Stimulated activated memory B cell treated with anti-CD40 and anti-IgM and Interleukin-4, amounts not matched to agents 10 μg/mL and 1 μg/mL and 100 μg/mL, for 72 hours (primary cell): Measurements from ENCODE around the gene AKT3.
"Not testable (repeated sequence)": the region's sequence is repeated elsewhere in the genome, so short reads cannot be mapped to it uniquely, and the experiment has no call there.

ENCODE experiments used
- ATAC-seq: fragments of 150-1000 bp; cut with Tn5 transposase; 2 replicates; pipeline ENCODE4 v1.10.0; 2021
- H3K27ac Mint-ChIP-seq: one replicate; pipeline ENCODE4 v1.8.0; 2022; ENCODE audit warnings: mild to moderate bottlenecking, mixed read lengths
- H3K27me3 Mint-ChIP-seq: one replicate; pipeline ENCODE4 v1.8.0; 2022; ENCODE audit warnings: mixed read lengths
- H3K36me3 Mint-ChIP-seq: one replicate; pipeline ENCODE4 v1.8.0; 2022; ENCODE audit warnings: mixed read lengths
- H3K4me1 Mint-ChIP-seq: one replicate; pipeline ENCODE4 v1.8.0; 2022; ENCODE audit warnings: mixed read lengths
- H3K4me3 Mint-ChIP-seq: one replicate; pipeline ENCODE4 v1.8.0; 2022; ENCODE audit warnings: mild to moderate bottlenecking, moderate library complexity, mixed read lengths
- H3K9me3 Mint-ChIP-seq: one replicate; pipeline ENCODE4 v1.8.0; 2022; ENCODE audit warnings: mixed read lengths

AKT3 gene

GRCh38 chr1:243818978-243819377, 31.1 kb downstream of the AKT3 start:
- peaks cover 26% of the 10 kb centered on the region for H3K4me1 Mint-ChIP-seq
- H3K9me3 Mint-ChIP-seq: peaks cover 28% of the 10 kb centered on the region
- no peak overlapping the region for H3K27ac Mint-ChIP-seq
- H3K27me3 Mint-ChIP-seq: no peaks in the 10 kb centered on the region
- no peak for ATAC-seq
- peaks cover 74% of the 10 kb centered on the region for H3K36me3 Mint-ChIP-seq
- H3K4me3 Mint-ChIP-seq: no peak overlapping the region

- ATAC-seq: no peak
- Mint-ChIP-seq H3K27ac (no peak overlapping the region), H3K27me3 (no peaks in the 10 kb centered on the region), H3K4me3 (no peak overlapping the region), H3K9me3 (peaks cover 15% of the 10 kb centered on the region), H3K36me3 (peaks cover 58% of the 10 kb centered on the region), H3K4me1 (peaks cover 23% of the 10 kb centered on the region)
These were observed 35.3 kb downstream of the AKT3 start for GRCh38 chr1:243814718-243815117.

- not testable (repeated sequence) for H3K4me3 Mint-ChIP-seq, H3K27ac Mint-ChIP-seq, H3K27me3 Mint-ChIP-seq, ATAC-seq, H3K9me3 Mint-ChIP-seq
- Mint-ChIP-seq H3K4me1 (peaks cover 62% of the 10 kb centered on the region), H3K36me3 (peaks cover 70% of the 10 kb centered on the region)
These were observed 42.7 kb downstream of the AKT3 start for GRCh38 chr1:243807346-243807745.

DNA sequence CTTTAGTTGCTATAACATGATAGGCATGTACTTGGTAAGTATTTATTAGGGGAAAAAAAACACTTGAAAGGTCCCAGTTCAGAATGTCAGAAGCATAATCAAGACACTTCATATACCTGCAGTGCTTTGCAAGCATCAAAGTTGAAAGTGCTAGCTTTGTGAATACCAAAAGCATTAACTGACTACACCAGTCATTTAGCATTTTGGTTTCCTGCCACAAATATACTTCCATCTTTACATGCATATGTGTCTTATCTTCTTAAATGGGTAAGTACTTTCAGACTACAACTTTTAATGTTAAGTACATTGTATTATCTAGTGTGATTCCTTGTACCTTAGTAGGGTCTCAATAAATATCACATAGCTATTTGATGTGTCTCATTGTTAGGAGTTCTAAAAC, 43.7 kb downstream of the AKT3 start:
- Mint-ChIP-seq H3K27ac (no peak overlapping the region), H3K27me3 (no peaks in the 10 kb centered on the region), H3K4me3 (no peak overlapping the region), H3K9me3 (peaks cover 5% of the 10 kb centered on the region), H3K4me1 (peaks cover 68% of the 10 kb centered on the region), H3K36me3 (peaks cover 64% of the 10 kb centered on the region)
- ATAC-seq: no peak

GRCh38 chr1:243802736-243803135, 47.3 kb downstream of the AKT3 start:
- no peak overlapping the region for H3K4me3 Mint-ChIP-seq
- H3K4me1 Mint-ChIP-seq: peaks cover 54% of the 10 kb centered on the region
- no peak for ATAC-seq

DNA sequence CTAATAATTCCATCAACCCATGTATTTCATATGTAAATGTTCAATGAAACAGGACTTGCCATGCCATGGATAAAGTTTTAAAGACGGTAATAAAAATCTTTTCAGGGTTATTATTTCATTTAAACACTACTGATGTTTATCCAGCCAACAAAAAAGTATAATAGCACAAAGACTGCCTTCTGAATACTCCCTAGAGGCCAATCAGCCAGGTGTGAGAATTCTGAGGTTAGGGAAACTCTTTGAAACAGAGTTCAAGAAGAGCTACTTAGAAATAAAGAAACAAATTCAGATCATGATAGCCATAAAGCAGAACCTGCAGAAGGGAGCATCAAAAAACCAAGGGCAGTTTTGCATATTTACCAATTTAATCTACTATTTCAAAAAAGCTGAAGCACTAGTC, 48.7 kb downstream of the AKT3 start:
- no peak overlapping the region for H3K4me3 Mint-ChIP-seq
- no peaks in the 10 kb centered on the region for H3K27me3 Mint-ChIP-seq
- H3K36me3 Mint-ChIP-seq: peaks cover 35% of the 10 kb centered on the region
- no peak overlapping the region for H3K27ac Mint-ChIP-seq
- H3K9me3 Mint-ChIP-seq: peaks cover 3% of the 10 kb centered on the region
- H3K4me1 Mint-ChIP-seq: peaks cover 57% of the 10 kb centered on the region
- ATAC-seq: no peak

More at GRCh38 chr1:243802736-243803135, 47.3 kb downstream of the AKT3 start:
- Mint-ChIP-seq H3K9me3 (peaks cover 3% of the 10 kb centered on the region), H3K27ac (no peak overlapping the region), H3K36me3 (peaks cover 40% of the 10 kb centered on the region), H3K27me3 (no peaks in the 10 kb centered on the region)

DNA sequence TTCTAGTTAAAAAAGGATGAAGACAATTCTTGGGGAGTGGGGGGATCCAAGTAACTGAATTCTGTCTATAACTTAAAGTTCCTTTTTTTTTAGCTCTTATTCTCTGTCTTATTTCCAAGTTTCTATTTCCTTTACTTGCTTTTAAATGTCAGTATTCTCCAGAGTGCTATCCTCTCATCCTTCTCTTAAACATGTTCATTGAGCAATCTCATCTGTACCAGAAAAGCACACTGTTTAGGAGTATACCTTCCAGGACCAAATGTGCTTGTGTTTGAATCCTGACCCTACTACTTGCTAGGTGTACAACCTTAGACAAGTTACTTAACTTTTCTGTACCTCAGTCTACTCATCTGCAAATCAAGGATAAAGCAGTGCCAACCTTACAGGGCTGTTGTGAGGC, 50.1 kb downstream of the AKT3 start:
- H3K27ac Mint-ChIP-seq: no peak overlapping the region
- H3K36me3 Mint-ChIP-seq: peaks cover 33% of the 10 kb centered on the region
- no peak for ATAC-seq
- H3K4me3 Mint-ChIP-seq: no peak overlapping the region
- H3K9me3 Mint-ChIP-seq: peaks cover 3% of the 10 kb centered on the region
- peaks cover 47% of the 10 kb centered on the region for H3K4me1 Mint-ChIP-seq
- no peaks in the 10 kb centered on the region for H3K27me3 Mint-ChIP-seq

DNA sequence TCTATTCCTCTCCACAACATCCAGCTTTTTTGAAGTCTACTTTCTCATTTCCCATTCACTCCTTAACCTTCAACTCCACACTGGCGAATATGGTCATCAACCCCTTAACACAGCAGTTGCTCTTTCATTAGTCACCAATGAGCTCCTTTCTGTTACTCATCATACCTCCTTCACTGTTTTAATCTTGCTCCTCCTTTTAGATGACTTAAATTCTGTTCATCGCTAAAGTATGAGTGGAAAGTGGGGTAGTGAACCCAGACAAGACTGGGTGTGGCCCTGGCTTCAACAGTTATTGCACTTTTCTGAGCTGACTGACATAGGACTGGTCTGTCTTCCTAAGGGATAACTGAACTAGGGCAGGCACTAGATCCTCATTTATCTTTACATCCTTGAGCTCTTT, 51.3 kb downstream of the AKT3 start:
- no peak for ATAC-seq

GRCh38 chr1:243796016-243796415, 54.0 kb downstream of the AKT3 start:
- peaks cover 26% of the 10 kb centered on the region for H3K36me3 Mint-ChIP-seq
- H3K4me3 Mint-ChIP-seq: no peak overlapping the region
- ATAC-seq: no peak
- H3K9me3 Mint-ChIP-seq: peaks cover 3% of the 10 kb centered on the region
- peaks cover 37% of the 10 kb centered on the region for H3K4me1 Mint-ChIP-seq
- H3K27me3 Mint-ChIP-seq: no peaks in the 10 kb centered on the region
- H3K27ac Mint-ChIP-seq: no peak overlapping the region

More for the DNA sequence above, 51.3 kb downstream of the AKT3 start:
- H3K27ac Mint-ChIP-seq: no peak overlapping the region
- no peak overlapping the region for H3K4me3 Mint-ChIP-seq
- H3K4me1 Mint-ChIP-seq: peaks cover 47% of the 10 kb centered on the region
- H3K27me3 Mint-ChIP-seq: no peaks in the 10 kb centered on the region
- peaks cover 32% of the 10 kb centered on the region for H3K36me3 Mint-ChIP-seq
- H3K9me3 Mint-ChIP-seq: peaks cover 3% of the 10 kb centered on the region

DNA sequence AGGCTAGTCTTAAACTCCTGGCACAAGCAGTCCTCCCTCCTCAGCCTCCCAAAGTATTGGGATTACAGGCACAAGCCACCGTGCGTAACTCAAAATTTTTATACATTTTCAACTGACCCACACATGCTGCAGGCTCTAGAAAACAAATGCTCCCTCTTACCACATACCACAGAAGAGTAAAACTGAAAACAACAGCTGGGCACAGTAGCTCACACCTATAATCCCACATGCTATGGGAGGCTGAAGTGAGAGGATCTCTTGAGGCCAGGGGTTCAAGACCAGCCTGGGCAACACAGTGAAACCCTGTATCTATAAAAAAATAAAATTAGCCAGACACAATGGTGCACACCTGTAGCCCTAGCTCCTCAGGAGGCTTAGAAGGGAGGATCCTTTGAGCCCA, 56.7 kb downstream of the AKT3 start:
- no peak for ATAC-seq
- Mint-ChIP-seq H3K4me1 (peaks cover 26% of the 10 kb centered on the region), H3K9me3 (no peaks in the 10 kb centered on the region), H3K27ac (no peak overlapping the region), H3K36me3 (peaks cover 36% of the 10 kb centered on the region), H3K4me3 (no peak overlapping the region), H3K27me3 (no peaks in the 10 kb centered on the region)

DNA sequence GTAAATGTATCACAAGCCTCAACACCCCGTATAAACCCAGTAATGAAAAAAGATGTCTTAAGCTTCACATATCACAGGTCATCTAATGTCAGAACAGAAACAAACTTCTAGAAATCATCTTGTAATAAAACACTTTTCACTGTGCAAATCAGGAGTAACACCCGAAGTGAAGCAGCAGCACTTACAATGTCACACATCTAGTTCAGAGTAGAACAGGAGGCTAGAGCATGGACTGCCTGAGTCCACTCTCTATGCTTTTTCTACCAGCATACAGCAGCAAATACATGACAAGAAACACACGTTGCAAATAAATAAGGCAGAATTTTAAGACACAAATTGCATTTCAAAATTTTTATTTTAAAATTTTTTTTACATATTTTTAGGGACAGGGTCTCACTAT, 57.2 kb downstream of the AKT3 start:
- Mint-ChIP-seq H3K4me3 (no peak overlapping the region), H3K27ac (no peak overlapping the region), H3K9me3 (no peaks in the 10 kb centered on the region), H3K27me3 (no peaks in the 10 kb centered on the region), H3K36me3 (peaks cover 35% of the 10 kb centered on the region), H3K4me1 (peaks cover 25% of the 10 kb centered on the region)
- ATAC-seq: no peak

DNA sequence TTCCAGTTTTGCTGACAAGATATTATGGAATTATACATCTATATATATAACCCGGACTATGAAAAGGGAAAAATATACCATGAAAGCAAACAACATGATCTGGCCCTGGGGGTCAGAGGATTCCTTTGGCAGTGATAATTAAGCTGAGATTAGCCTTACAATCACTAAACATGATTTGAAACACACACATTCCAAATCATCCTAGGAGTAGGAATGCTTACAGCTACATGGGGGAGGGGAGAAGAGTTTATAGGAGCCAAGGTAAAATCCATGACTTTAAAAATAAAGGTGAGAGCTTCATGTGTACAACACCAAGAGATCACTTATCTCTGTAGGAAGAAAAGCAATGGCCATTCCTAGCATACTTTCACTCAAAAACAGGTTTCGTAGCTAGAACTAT, 57.6 kb downstream of the AKT3 start:
- Mint-ChIP-seq H3K4me1 (peaks cover 25% of the 10 kb centered on the region), H3K4me3 (no peak overlapping the region), H3K9me3 (no peaks in the 10 kb centered on the region), H3K27ac (no peak overlapping the region), H3K27me3 (no peaks in the 10 kb centered on the region), H3K36me3 (peaks cover 35% of the 10 kb centered on the region)
- no peak for ATAC-seq

DNA sequence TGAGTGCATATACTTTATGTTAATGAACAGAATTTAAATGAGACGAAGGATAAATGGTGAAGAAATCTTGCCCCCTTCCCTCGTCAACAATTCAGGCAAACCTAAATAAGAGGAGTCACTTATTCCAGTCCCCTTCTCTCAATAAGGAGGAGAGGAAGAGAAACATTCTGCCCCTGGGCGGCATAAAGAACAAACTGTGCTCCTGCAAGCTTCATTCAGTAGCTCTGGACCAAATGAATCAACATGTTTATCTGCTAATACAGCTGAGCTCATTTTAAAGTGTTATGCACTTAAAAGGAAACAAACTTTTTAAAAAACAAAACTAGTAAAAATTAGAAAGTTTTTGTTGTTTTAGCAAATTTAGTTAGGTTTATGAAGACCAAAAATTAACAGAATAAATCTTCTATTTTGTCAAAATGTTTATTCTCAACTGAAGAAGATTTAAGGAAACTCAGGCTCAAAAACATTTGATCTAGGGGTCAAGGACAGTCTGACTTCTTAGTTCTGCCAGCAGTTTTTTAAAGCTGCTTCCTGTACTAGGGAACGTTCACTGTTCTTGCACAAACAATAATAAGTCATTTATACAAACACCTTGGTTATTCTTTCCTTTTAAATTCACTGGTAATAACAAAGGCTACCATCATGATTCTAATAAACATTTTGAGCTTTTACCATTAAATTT, 58.3 kb downstream of the AKT3 start:
- no peaks in the 10 kb centered on the region for H3K27me3 Mint-ChIP-seq
- no peak overlapping the region for H3K27ac Mint-ChIP-seq
- H3K9me3 Mint-ChIP-seq: no peaks in the 10 kb centered on the region
- H3K4me1 Mint-ChIP-seq: peaks cover 24% of the 10 kb centered on the region
- peaks cover 33% of the 10 kb centered on the region for H3K36me3 Mint-ChIP-seq
- ATAC-seq: no peak
- H3K4me3 Mint-ChIP-seq: no peak overlapping the region

- Mint-ChIP-seq H3K36me3 (peaks cover 22% of the 10 kb centered on the region), H3K4me1 (peaks cover 19% of the 10 kb centered on the region), H3K4me3 (no peak overlapping the region), H3K9me3 (no peaks in the 10 kb centered on the region), H3K27me3 (no peaks in the 10 kb centered on the region), H3K27ac (no peak overlapping the region)
- no peak for ATAC-seq
These were observed 59.6 kb downstream of the AKT3 start for GRCh38 chr1:243790404-243790803.

DNA sequence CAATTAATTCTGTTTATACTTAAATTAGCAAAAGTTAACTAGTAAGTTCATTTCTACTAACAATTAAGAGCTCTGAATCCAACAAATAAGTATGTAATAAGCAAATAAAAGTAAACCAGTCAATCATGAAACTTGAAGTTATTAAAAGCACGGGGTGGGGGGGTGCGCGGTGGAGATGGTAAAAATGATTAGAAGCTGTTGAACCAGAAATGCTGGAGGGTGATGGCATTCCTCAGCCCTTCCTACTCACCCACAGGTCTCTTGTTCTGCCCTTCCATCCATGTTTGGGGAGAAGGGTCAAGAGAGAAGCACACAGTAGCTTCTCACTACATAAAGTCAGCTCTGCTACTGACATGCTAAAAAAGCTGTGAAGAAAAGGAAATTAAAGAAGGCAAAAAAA, 63.5 kb downstream of the AKT3 start:
- H3K4me3 Mint-ChIP-seq: no peak overlapping the region
- H3K36me3 Mint-ChIP-seq: peaks cover 21% of the 10 kb centered on the region
- peaks cover 25% of the 10 kb centered on the region for H3K4me1 Mint-ChIP-seq
- ATAC-seq: no peak
- no peaks in the 10 kb centered on the region for H3K9me3 Mint-ChIP-seq
- H3K27ac Mint-ChIP-seq: no peak overlapping the region
- H3K27me3 Mint-ChIP-seq: no peaks in the 10 kb centered on the region

GRCh38 chr1:243784506-243784905, 65.5 kb downstream of the AKT3 start:
- Mint-ChIP-seq H3K4me1 (peaks cover 24% of the 10 kb centered on the region), H3K36me3 (peaks cover 14% of the 10 kb centered on the region), H3K27ac (no peak overlapping the region), H3K27me3 (no peaks in the 10 kb centered on the region), H3K9me3 (no peaks in the 10 kb centered on the region), H3K4me3 (no peak overlapping the region)
- no peak for ATAC-seq
